ENCODE data around the gene JAG1. TPM values are rescaled to one million over a fixed set of nuclear protein-coding genes. Genes with fewer than 3 reads are reported as not detected.

Gene JAG1
- total RNA-seq (ENCODE audit: low replicate concordance): 31.9 and 58.4 TPM in 2 replicates
- long read RNA-seq, partial matches to known transcripts: 28 of 37 reads
- long read RNA-seq, other reads (novel, unspliced or antisense): 7 of 37 reads

- TF ChIP-seq CTCF (conservative IDR thresholded peaks at IDR 0.05): no peak
- Mint-ChIP-seq H3K4me1 (ENCODE audit: unreplicated experiment) (peaks cover 32% of the 10 kb centered on the region), H3K27ac (peak within 1 kb of the TSS; percentile 98), H3K27me3 (peaks cover 8% of the 10 kb centered on the region), H3K4me3 (peak within 1 kb of the TSS; percentile 99), H3K9me3 (no peaks in the 10 kb centered on the region), H3K36me3 (peaks cover 6% of the 10 kb centered on the region)
- peak; percentile 97 for DNase-seq (ENCODE audit: extremely low spot score, unreplicated experiment)
Measured at GRCh38 chr20:10673842-10674683, at the start of gene JAG1. JAG1 (minus strand) TSS chr20:10673999; CDS start chr20:10673530, 469 bp downstream.

GRCh38 chr20:10721976-10722375, 48.2 kb upstream of the JAG1 start:
- H3K4me1 Mint-ChIP-seq (ENCODE audit: unreplicated experiment): peaks cover 38% of the 10 kb centered on the region
- peaks cover 8% of the 10 kb centered on the region for H3K27me3 Mint-ChIP-seq
- DNase-seq (ENCODE audit: extremely low spot score, unreplicated experiment): no peak
- no peak for TF ChIP-seq CTCF (conservative IDR thresholded peaks at IDR 0.05)
- peaks cover 9% of the 10 kb centered on the region for H3K9me3 Mint-ChIP-seq
- no peak overlapping the region for H3K27ac Mint-ChIP-seq
- H3K36me3 Mint-ChIP-seq: no peaks in the 10 kb centered on the region
- H3K4me3 Mint-ChIP-seq: no peak overlapping the region

- Mint-ChIP-seq H3K9me3 (peaks cover 9% of the 10 kb centered on the region), H3K4me3 (no peak overlapping the region), H3K4me1 (ENCODE audit: unreplicated experiment) (peaks cover 45% of the 10 kb centered on the region), H3K27me3 (peaks cover 8% of the 10 kb centered on the region), H3K27ac (no peak overlapping the region), H3K36me3 (no peaks in the 10 kb centered on the region)
- TF ChIP-seq CTCF (conservative IDR thresholded peaks at IDR 0.05): no peak
- no peak for DNase-seq (ENCODE audit: extremely low spot score, unreplicated experiment)
Measured at GRCh38 chr20:10721137-10721896, 47.5 kb upstream of the JAG1 start.

GRCh38 chr20:10720565-10720964, 46.8 kb upstream of the JAG1 start:
- no peak for TF ChIP-seq CTCF (conservative IDR thresholded peaks at IDR 0.05)
- H3K36me3 Mint-ChIP-seq: no peaks in the 10 kb centered on the region
- peak overlapping the region; percentile 1 for H3K27ac Mint-ChIP-seq
- no peak overlapping the region for H3K4me3 Mint-ChIP-seq
- peaks cover 5% of the 10 kb centered on the region for H3K9me3 Mint-ChIP-seq
- H3K27me3 Mint-ChIP-seq: peaks cover 5% of the 10 kb centered on the region
- no peak for DNase-seq (ENCODE audit: extremely low spot score, unreplicated experiment)
- peaks cover 49% of the 10 kb centered on the region for H3K4me1 Mint-ChIP-seq (ENCODE audit: unreplicated experiment)

- Mint-ChIP-seq H3K4me3 (no peak overlapping the region), H3K27me3 (peaks cover 5% of the 10 kb centered on the region), H3K27ac (peak overlapping the region; percentile 1), H3K4me1 (ENCODE audit: unreplicated experiment) (peaks cover 50% of the 10 kb centered on the region), H3K36me3 (no peaks in the 10 kb centered on the region), H3K9me3 (peaks cover 5% of the 10 kb centered on the region)
- TF ChIP-seq CTCF (conservative IDR thresholded peaks at IDR 0.05): no peak
- no peak for DNase-seq (ENCODE audit: extremely low spot score, unreplicated experiment)
Measured at GRCh38 chr20:10719740-10720385, 46.1 kb upstream of the JAG1 start.
